ENCODE results near the gene APOO.

The APOO gene

GRCh38 chrX:23816179-23816578 lies 91.6 kb downstream of the APOO start:
- Histone ChIP-seq H3K9me2 (replicated peaks; ENCODE audit: insufficient read depth, low read length) (no peaks in the 10 kb centered on the region), H3K4me2 (ENCODE audit: low read depth, low read length, poor library complexity, severe bottlenecking) (no peak overlapping the region), H3K36me3 (ENCODE audit: low read length) (no peaks in the 10 kb centered on the region), H4K20me1 (ENCODE audit: low read depth, low read length) (no peaks in the 10 kb centered on the region), H3K9ac (ENCODE audit: low read length) (no peak overlapping the region), H3K27ac (ENCODE audit: low read depth, low read length) (no peak overlapping the region), H3F3A (ENCODE audit: insufficient read depth) (no peaks in the 10 kb centered on the region), H3K27me3 (ENCODE audit: low read length) (no peaks in the 10 kb centered on the region), H3K4me3 (ENCODE audit: insufficient read depth, low read length, poor library complexity, severe bottlenecking) (no peak overlapping the region), H3K9me3 (ENCODE audit: insufficient read depth, low read length) (no peaks in the 10 kb centered on the region), H3K79me2 (ENCODE audit: insufficient read depth, low read length) (no peaks in the 10 kb centered on the region), H2AFZ (ENCODE audit: low read depth, low read length, severe bottlenecking) (no peak overlapping the region)
- TF ChIP-seq CTCF (IDR thresholded peaks at IDR 0.05; ENCODE audit: insufficient read depth, low read length, poor library complexity, severe bottlenecking), result no peak
- no peak for TF ChIP-seq EZH2phosphoT487 (conservative IDR thresholded peaks at IDR 0.05; ENCODE audit: low read length)

- Histone ChIP-seq H3K27ac (ENCODE audit: low read depth, low read length) (no peak overlapping the region), H3K4me3 (ENCODE audit: insufficient read depth, low read length, poor library complexity, severe bottlenecking) (no peak overlapping the region), H3K4me2 (ENCODE audit: low read depth, low read length, poor library complexity, severe bottlenecking) (no peak overlapping the region), H3K9me3 (ENCODE audit: insufficient read depth, low read length) (no peaks in the 10 kb centered on the region), H3K36me3 (ENCODE audit: low read length) (no peaks in the 10 kb centered on the region), H3K9me2 (replicated peaks; ENCODE audit: insufficient read depth, low read length) (no peaks in the 10 kb centered on the region), H4K20me1 (ENCODE audit: low read depth, low read length) (no peaks in the 10 kb centered on the region), H3K27me3 (ENCODE audit: low read length) (no peaks in the 10 kb centered on the region), H3K9ac (ENCODE audit: low read length) (no peak overlapping the region), H3K79me2 (ENCODE audit: insufficient read depth, low read length) (no peaks in the 10 kb centered on the region), H3F3A (ENCODE audit: insufficient read depth) (no peaks in the 10 kb centered on the region), H2AFZ (ENCODE audit: low read depth, low read length, severe bottlenecking) (no peak overlapping the region)
- TF ChIP-seq CTCF (IDR thresholded peaks at IDR 0.05; ENCODE audit: insufficient read depth, low read length, poor library complexity, severe bottlenecking) (no peak), EZH2phosphoT487 (conservative IDR thresholded peaks at IDR 0.05; ENCODE audit: low read length) (no peak)
These were observed 92.4 kb downstream of the APOO start for GRCh38 chrX:23815376-23815775.

- Histone ChIP-seq H3K27me3 (ENCODE audit: low read length) (no peaks in the 10 kb centered on the region), H3K9ac (ENCODE audit: low read length) (no peak overlapping the region), H2AFZ (ENCODE audit: low read depth, low read length, severe bottlenecking) (no peak overlapping the region), H3K9me3 (ENCODE audit: insufficient read depth, low read length) (no peaks in the 10 kb centered on the region), H3K4me2 (ENCODE audit: low read depth, low read length, poor library complexity, severe bottlenecking) (no peak overlapping the region), H3K4me3 (ENCODE audit: insufficient read depth, low read length, poor library complexity, severe bottlenecking) (no peak overlapping the region), H3K27ac (ENCODE audit: low read depth, low read length) (no peak overlapping the region), H3F3A (ENCODE audit: insufficient read depth) (no peaks in the 10 kb centered on the region), H3K36me3 (ENCODE audit: low read length) (no peaks in the 10 kb centered on the region), H4K20me1 (ENCODE audit: low read depth, low read length) (no peaks in the 10 kb centered on the region), H3K79me2 (ENCODE audit: insufficient read depth, low read length) (no peaks in the 10 kb centered on the region), H3K9me2 (replicated peaks; ENCODE audit: insufficient read depth, low read length) (no peaks in the 10 kb centered on the region)
- TF ChIP-seq EZH2phosphoT487 (conservative IDR thresholded peaks at IDR 0.05; ENCODE audit: low read length) (no peak), CTCF (IDR thresholded peaks at IDR 0.05; ENCODE audit: insufficient read depth, low read length, poor library complexity, severe bottlenecking) (no peak)
These were observed 93.9 kb downstream of the APOO start for GRCh38 chrX:23813808-23814207.

Measured in SU-DHL-6 (cell line).